Measurements from ENCODE around the gene TNFRSF1B. TPM values are rescaled to one million over a fixed set of nuclear protein-coding genes. Genes with fewer than 3 reads are reported as not detected.

TNFRSF1B gene
- polyA plus RNA-seq, 3 donors from 2014 or later: 162 to 269 (median 165) TPM

- H3K36me3 Mint-ChIP-seq: no peaks in the 10 kb centered on the region
- peaks cover 55 to 70% of the 10 kb centered on the region in 2 donors for H3K4me1 Mint-ChIP-seq
- peaks cover 2 to 6% (median 4%) of the 10 kb centered on the region in 3 donors for H3K27me3 Mint-ChIP-seq (ENCODE audit: low read depth in 3 of 3)
- peak overlapping the region in 4 of 6 donors; percentile 30 to 85 (median 62) for H3K27ac Mint-ChIP-seq
- no peaks in the 10 kb centered on the region for H3K9me3 Mint-ChIP-seq
- no peak overlapping the region for H3K4me3 Mint-ChIP-seq
- DNase-seq: no peak
These were observed 21.0 kb upstream of the TNFRSF1B start for GRCh38 chr1:12145616-12146342.

- no peak for DNase-seq
- Mint-ChIP-seq H3K4me1 (peaks cover 63 to 77% of the 10 kb centered on the region in 2 donors), H3K9me3 (no peaks in the 10 kb centered on the region), H3K36me3 (no peaks in the 10 kb centered on the region), H3K27me3 (ENCODE audit: low read depth in 3 of 3) (peaks cover 2 to 6% (median 4%) of the 10 kb centered on the region in 3 donors), H3K27ac (peak overlapping the region; percentile 46 to 86 (median 81)), H3K4me3 (peak overlapping the region in 2 of 5 donors; percentile 43 to 51)
These were observed 20.3 kb upstream of the TNFRSF1B start for GRCh38 chr1:12146343-12147112.

- H3K27me3 Mint-ChIP-seq (ENCODE audit: low read depth in 3 of 3): peaks cover 2 to 6% (median 4%) of the 10 kb centered on the region in 3 donors
- H3K36me3 Mint-ChIP-seq: no peaks in the 10 kb centered on the region
- no peak for DNase-seq
These were observed 19.5 kb upstream of the TNFRSF1B start for GRCh38 chr1:12147201-12147701.

GRCh38 chr1:12148160-12148957 lies 18.4 kb upstream of the TNFRSF1B start:
- Mint-ChIP-seq H3K36me3 (no peaks in the 10 kb centered on the region), H3K27ac (peak overlapping the region; percentile 97 to 99 (median 99)), H3K27me3 (ENCODE audit: low read depth in 3 of 3) (peaks cover 5 to 8% (median 6%) of the 10 kb centered on the region in 3 donors), H3K9me3 (no peaks in the 10 kb centered on the region), H3K4me1 (peaks cover 78 to 88% of the 10 kb centered on the region in 2 donors), H3K4me3 (peak overlapping the region; percentile 34 to 81 (median 58))
- no peak for DNase-seq

More at GRCh38 chr1:12147201-12147701, 19.5 kb upstream of the TNFRSF1B start:
- H3K4me1 Mint-ChIP-seq: peaks cover 70 to 84% of the 10 kb centered on the region in 2 donors
- H3K4me3 Mint-ChIP-seq: peak overlapping the region in 3 of 5 donors; percentile 29 to 51 (median 43)
- H3K9me3 Mint-ChIP-seq: no peaks in the 10 kb centered on the region
- H3K27ac Mint-ChIP-seq: peak overlapping the region; percentile 46 to 99 (median 76)

- Mint-ChIP-seq H3K4me3 (peak overlapping the region; percentile 34 to 81 (median 65)), H3K27ac (peak overlapping the region; percentile 97 to 99 (median 99)), H3K36me3 (no peaks in the 10 kb centered on the region), H3K4me1 (peaks cover 76 to 85% of the 10 kb centered on the region in 2 donors), H3K27me3 (ENCODE audit: low read depth in 3 of 3) (peaks cover 6 to 10% (median 9%) of the 10 kb centered on the region in 3 donors), H3K9me3 (no peaks in the 10 kb centered on the region)
- no peak for DNase-seq
These were observed 17.6 kb upstream of the TNFRSF1B start for GRCh38 chr1:12148958-12149790.

GRCh38 chr1:12149791-12150175 lies 17.0 kb upstream of the TNFRSF1B start:
- DNase-seq: no peak
- Mint-ChIP-seq H3K36me3 (no peaks in the 10 kb centered on the region), H3K4me1 (peaks cover 76 to 86% of the 10 kb centered on the region in 2 donors), H3K27ac (peak overlapping the region; percentile 97 to 99 (median 99)), H3K27me3 (ENCODE audit: low read depth in 3 of 3) (peaks cover 6 to 10% (median 7%) of the 10 kb centered on the region in 3 donors), H3K9me3 (no peaks in the 10 kb centered on the region), H3K4me3 (peak overlapping the region; percentile 58 to 81 (median 76))

GRCh38 chr1:12150456-12151200 lies 16.2 kb upstream of the TNFRSF1B start:
- H3K36me3 Mint-ChIP-seq: no peaks in the 10 kb centered on the region
- H3K27me3 Mint-ChIP-seq (ENCODE audit: low read depth in 3 of 3): peaks cover 7 to 8% (median 8%) of the 10 kb centered on the region in 3 donors
- H3K27ac Mint-ChIP-seq: peak overlapping the region; percentile 97 to 99 (median 99)
- peak overlapping the region; percentile 65 to 81 (median 76) for H3K4me3 Mint-ChIP-seq
- H3K4me1 Mint-ChIP-seq: peaks cover 84 to 88% of the 10 kb centered on the region in 2 donors
- DNase-seq: peak; percentile 71 to 77 (median 74)
- H3K9me3 Mint-ChIP-seq: no peaks in the 10 kb centered on the region

GRCh38 chr1:12151465-12151864 lies 15.3 kb upstream of the TNFRSF1B start:
- H3K4me3 Mint-ChIP-seq: peak overlapping the region; percentile 65 to 81 (median 78)
- peaks cover 87 to 91% of the 10 kb centered on the region in 2 donors for H3K4me1 Mint-ChIP-seq
- H3K27ac Mint-ChIP-seq: peak overlapping the region; percentile 97 to 99 (median 99)
- no peaks in the 10 kb centered on the region for H3K9me3 Mint-ChIP-seq
- H3K36me3 Mint-ChIP-seq: no peaks in the 10 kb centered on the region
- DNase-seq: no peak
- H3K27me3 Mint-ChIP-seq (ENCODE audit: low read depth in 3 of 3): peaks cover 7 to 9% (median 8%) of the 10 kb centered on the region in 3 donors

- peaks cover 87 to 89% of the 10 kb centered on the region in 2 donors for H3K4me1 Mint-ChIP-seq
- H3K9me3 Mint-ChIP-seq: no peaks in the 10 kb centered on the region
- peaks cover 7 to 10% (median 8%) of the 10 kb centered on the region in 3 donors for H3K27me3 Mint-ChIP-seq (ENCODE audit: low read depth in 3 of 3)
- DNase-seq: no peak
- peak overlapping the region; percentile 97 to 99 (median 99) for H3K27ac Mint-ChIP-seq
- H3K4me3 Mint-ChIP-seq: peak overlapping the region; percentile 54 to 80 (median 72)
- H3K36me3 Mint-ChIP-seq: no peaks in the 10 kb centered on the region
These were observed 14.5 kb upstream of the TNFRSF1B start for GRCh38 chr1:12152113-12152891.

GRCh38 chr1:12153181-12153785 lies 13.5 kb upstream of the TNFRSF1B start:
- Mint-ChIP-seq H3K4me1 (peaks cover 90 to 91% of the 10 kb centered on the region in 2 donors), H3K4me3 (peak overlapping the region; percentile 48 to 73 (median 58)), H3K9me3 (no peaks in the 10 kb centered on the region), H3K27ac (peak overlapping the region; percentile 97 to 99 (median 99)), H3K27me3 (ENCODE audit: low read depth in 3 of 3) (peaks cover 7 to 10% (median 8%) of the 10 kb centered on the region in 3 donors), H3K36me3 (no peaks in the 10 kb centered on the region)
- peak; percentile 78 to 81 (median 80) for DNase-seq

- H3K4me3 Mint-ChIP-seq: peak overlapping the region in 2 of 5 donors; percentile 0 to 36
- H3K27ac Mint-ChIP-seq: peak overlapping the region; percentile 74 to 99 (median 86)
- no peak for DNase-seq
- no peaks in the 10 kb centered on the region for H3K9me3 Mint-ChIP-seq
- peaks cover 5 to 10% (median 8%) of the 10 kb centered on the region in 3 donors for H3K27me3 Mint-ChIP-seq (ENCODE audit: low read depth in 3 of 3)
- H3K4me1 Mint-ChIP-seq: peaks cover 79 to 86% of the 10 kb centered on the region in 2 donors
- H3K36me3 Mint-ChIP-seq: no peaks in the 10 kb centered on the region
These were observed 11.5 kb upstream of the TNFRSF1B start for GRCh38 chr1:12155328-12155727.

Data from immature natural killer cell (primary cell).